HepG2 (cell line): ENCODE results near the gene LRRC28. TPM values are rescaled to one million over a fixed set of nuclear protein-coding genes. Genes with fewer than 3 reads are reported as not detected.

Experiments used
- AHR ChIP-seq: IDR thresholded peaks from 2 replicates; pipeline ENCODE4 v1.6.1; 2018; ENCODE audit warnings: missing genetic modification reagents, missing compliant biosample characterization
- ARNTL ChIP-seq: sonication (generic); formaldehyde crosslinking; IDR thresholded peaks from 2 replicates; pipeline ENCODE4 v1.4.0; 2020; ENCODE audit warnings: mild to moderate bottlenecking, missing genetic modification reagents
- ATF7 ChIP-seq, 2 experiments: fragments of 450-650 bp in 1 of 2; sonication (generic) in 1 of 2; formaldehyde crosslinking in 1 of 2; IDR thresholded peaks; 2 replicates each; pipeline versions ENCODE4 v1.4.0 to v1.6.1; 2016 to 2020; ENCODE audit warnings: antibody characterized with exemption in 1 of 2, mild to moderate bottlenecking in 1 of 2, missing genetic modification reagents in 1 of 2
- BCL6 ChIP-seq: IDR thresholded peaks from 2 replicates; pipeline ENCODE4 v1.6.1; 2016; ENCODE audit warnings: missing genetic modification reagents, missing compliant biosample characterization
- CEBPG ChIP-seq: IDR thresholded peaks from 2 replicates; pipeline ENCODE4 v1.6.1; 2016
- EP300 ChIP-seq, 3 experiments: sonication (generic) in 1 of 3; formaldehyde crosslinking in 1 of 3; IDR thresholded peaks; 2 replicates each; pipeline versions ENCODE4 v1.5.1 to v1.6.1; 2011 to 2020; ENCODE audit warnings: low read depth in 2 of 3, low read length in 2 of 3, borderline replicate concordance in 1 of 3, improper control_type of control experiment in 1 of 3, mild to moderate bottlenecking in 1 of 3, missing genetic modification reagents in 1 of 3, moderate library complexity in 1 of 3
- FLYWCH1 ChIP-seq: sonication (generic); formaldehyde crosslinking; IDR thresholded peaks from 2 replicates; pipeline ENCODE4 v1.8.1; 2023; ENCODE audit warnings: mild to moderate bottlenecking, missing genetic modification reagents
- FOXP1 ChIP-seq, 2 experiments: fragments of 450-650 bp in 1 of 2; IDR thresholded peaks; 2 replicates each; pipeline ENCODE4 v1.6.1; 2017 to 2018; ENCODE audit warnings: antibody characterized with exemption in 1 of 2
- IKZF5 ChIP-seq: IDR thresholded peaks from 2 replicates; pipeline ENCODE4 v1.6.1; 2018; ENCODE audit warnings: missing genetic modification reagents, mild to moderate bottlenecking, missing compliant biosample characterization
- KLF16 ChIP-seq, 2 experiments: sonication (generic) in 1 of 2; formaldehyde crosslinking in 1 of 2; IDR thresholded peaks; 2 replicates each; pipeline versions ENCODE4 v1.6.1 to v1.8.0; 2016 to 2023; ENCODE audit warnings: missing genetic modification reagents in 2 of 2, missing compliant biosample characterization in 1 of 2
- PATZ1 ChIP-seq: sonication (generic); formaldehyde crosslinking; IDR thresholded peaks from 2 replicates; pipeline ENCODE4 v1.4.0; 2020; ENCODE audit warnings: missing genetic modification reagents
- PHF21A ChIP-seq: sonication (generic); formaldehyde crosslinking; IDR thresholded peaks from 2 replicates; pipeline ENCODE4 v1.5.0; 2020; ENCODE audit warnings: mild to moderate bottlenecking, missing genetic modification reagents
- PHF5A ChIP-seq: IDR thresholded peaks from one replicate; pipeline ENCODE4 v1.6.1; 2018; ENCODE audit warnings: low read depth, missing genetic modification reagents; ENCODE audit not compliant: unreplicated experiment
- SALL1 ChIP-seq: sonication (generic); formaldehyde crosslinking; IDR thresholded peaks from 2 replicates; pipeline ENCODE4 v1.8.0; 2022; ENCODE audit warnings: mild to moderate bottlenecking, missing genetic modification reagents
- ZNF570 ChIP-seq: sonication (generic); formaldehyde crosslinking; IDR thresholded peaks from 2 replicates; pipeline ENCODE4 v1.4.0; 2020; ENCODE audit warnings: mild to moderate bottlenecking, missing genetic modification reagents, borderline replicate concordance
- ZNF687 ChIP-seq: sonication (generic); formaldehyde crosslinking; IDR thresholded peaks from 2 replicates; pipeline ENCODE4 v1.5.1; 2020; ENCODE audit warnings: mild to moderate bottlenecking, missing genetic modification reagents, moderate library complexity
- ZNF709 ChIP-seq: sonication (generic); formaldehyde crosslinking; IDR thresholded peaks from 2 replicates; pipeline ENCODE4 v1.5.0; 2020; ENCODE audit warnings: mild to moderate bottlenecking, missing genetic modification reagents
- ZNF788 ChIP-seq: sonication (generic); formaldehyde crosslinking; IDR thresholded peaks from 2 replicates; pipeline ENCODE4 v1.5.0; 2020; ENCODE audit warnings: mild to moderate bottlenecking, missing genetic modification reagents, borderline replicate concordance
- polyA plus RNA-seq, 8 experiments: library from polyadenylated mRNA; depleted of rRNA in 3 of 8; stranded (reverse) in 7 of 8; unstranded in 1 of 8; fragments of >200 nt; fragmentation: Illumina TruSeq in 4 of 8; extraction: Trizol in 4 of 8; gene quantifications; 2 replicates each; pipeline versions ENCODE4 v1.2.1 to v1.2.3, GENCODE V29; 2011 to 2016; ENCODE audit warnings: low read depth in 4 of 8, missing spikeins in 1 of 8, mixed read lengths in 1 of 8; ENCODE audit not compliant: insufficient read depth in 1 of 8
- total RNA-seq, 5 experiments: library from RNA; depleted of rRNA; stranded (reverse); fragments of >200 nt; fragmentation: Illumina TruSeq; extraction: Trizol; gene quantifications; 2 replicates each; pipeline ENCODE4 v1.2.3, GENCODE V29; 2016; ENCODE audit warnings: low read depth in 1 of 5

The LRRC28 gene
- total and polyA plus RNA-seq, 2 of the 13 experiments (the other 11 are each of a cell fraction or from before 2014, with no cell fraction given), result 17.5 to 21.3 TPM

GRCh38 chr15:99421172-99421656 lies 169.9 kb downstream of the LRRC28 start (continued):
- TF ChIP-seq PATZ1 (peak; percentile 49), ZNF570 (CRISPR knock-in tag) (no peak), EP300 (IDR thresholded peaks at IDR 0.05; ENCODE audit: low read depth in 2 of 2, low read length in 2 of 2) (peak in 1 of 2 experiments; percentile 60; a peak in 2 of 4 replicates), EP300 (CRISPR knock-in tag; IDR thresholded peaks at IDR 0.05; ENCODE audit: borderline replicate concordance) (peak; percentile 85), BCL6 (CRISPR knock-in tag) (peak; percentile 53), KLF16 (CRISPR knock-in tag; IDR thresholded peaks at IDR 0.05) (peak in 1 of 2 experiments; percentile 74; a peak in 2 of 4 replicates), SALL1 (CRISPR knock-in tag) (peak; percentile 92), ZNF687 (CRISPR knock-in tag) (peak; percentile 79), ZNF709 (CRISPR knock-in tag) (0 out of 2 replicates have a peak, but pooled peaks have one; percentile 21), ZNF788 (CRISPR knock-in tag) (peak; percentile 83; the same call in 1 of the 2 replicates), ARNTL (CRISPR knock-in tag) (peak; percentile 37; the same call in 1 of the 2 replicates), PHF21A (CRISPR knock-in tag) (peak; percentile 69), AHR (CRISPR knock-in tag) (peak; percentile 55; the same call in 1 of the 2 replicates), ATF7 (IDR thresholded peaks at IDR 0.05) (no peak), ATF7 (CRISPR knock-in tag; IDR thresholded peaks at IDR 0.05) (peak; percentile 25; the same call in 1 of the 2 replicates), PHF5A (no peak), CEBPG (CRISPR knock-in tag) (peak; percentile 75), IKZF5 (peak; percentile 74; the same call in 1 of the 2 replicates), FOXP1 (IDR thresholded peaks at IDR 0.05) (no peak), FOXP1 (CRISPR knock-in tag; IDR thresholded peaks at IDR 0.05) (peak; percentile 74), FLYWCH1 (no peak)
